K562 (cell line): Measurements from ENCODE around the gene TXN.

Experiments
- CTCF ChIP-seq, 3 experiments: IDR thresholded peaks in 2 of 3; conservative IDR thresholded peaks in 1 of 3; 2 replicates each; pipeline ENCODE4 v1.5.1; 2011 to 2012; ENCODE audit warnings: low read length in 3 of 3, mild to moderate bottlenecking in 3 of 3, control low read depth in 2 of 3, improper control_type of control experiment in 1 of 3, inconsistent platforms in 1 of 3, low read depth in 1 of 3, mixed read lengths in 1 of 3, moderate library complexity in 1 of 3; ENCODE audit not compliant: insufficient read depth in 2 of 3
- EP300 ChIP-seq: IDR thresholded peaks from 2 replicates; pipeline ENCODE4 v1.6.1; 2012; ENCODE audit warnings: low read length, improper control_type of control experiment
- REST ChIP-seq, 2 experiments: fragments of 450-650 bp; formaldehyde crosslinking in 1 of 2; IDR thresholded peaks; 2 replicates each; pipeline versions ENCODE4 v1.4.0 to v1.6.1; 2014 to 2020; ENCODE audit warnings: mild to moderate bottlenecking in 2 of 2, borderline replicate concordance in 1 of 2, low read depth in 1 of 2
- THRAP3 ChIP-seq: fragments of 450-650 bp; IDR thresholded peaks from 2 replicates; pipeline ENCODE4 v1.6.1; 2016; ENCODE audit warnings: mild to moderate bottlenecking, inconsistent platforms, borderline replicate concordance
- ZKSCAN8 ChIP-seq: fragments of 200-800 bp; sonication (Bioruptor generic); IDR thresholded peaks from 2 replicates; pipeline ENCODE4 v1.6.1; 2016; ENCODE audit warnings: missing genetic modification characterization, missing compliant biosample characterization
- ZNF518B ChIP-seq: fragments of 250-450 bp; sonication (Bioruptor Pico); IDR thresholded peaks from 2 replicates; pipeline ENCODE4 v1.5.0; 2021; ENCODE audit warnings: mild to moderate bottlenecking, moderate library complexity
- ZNF655 ChIP-seq: fragments of 250-450 bp; sonication (Bioruptor Pico); IDR thresholded peaks from 2 replicates; pipeline ENCODE4 v1.5.0; 2021

GRCh38 chr9:110206389-110206788 is 49.9 kb downstream of the TXN start:
- no peak for TF ChIP-seq CTCF (IDR thresholded peaks at IDR 0.05 in 2 of 3, conservative IDR thresholded peaks at IDR 0.05 in 1 of 3; ENCODE audit: insufficient read depth in 2 of 3, low read depth in 1 of 3, low read length in 3 of 3)
- TF ChIP-seq EP300, result no peak
- TF ChIP-seq ZNF518B (CRISPR knock-in tag), result no peak
- TF ChIP-seq REST (IDR thresholded peaks at IDR 0.05; ENCODE audit: borderline replicate concordance), result no peak
- TF ChIP-seq REST (CRISPR knock-in tag; IDR thresholded peaks at IDR 0.05; ENCODE audit: low read depth), result no peak
- TF ChIP-seq ZNF655, result no peak
- TF ChIP-seq ZKSCAN8 (CRISPR knock-in tag), result no peak
- no peak for TF ChIP-seq THRAP3
